ENCODE results near the gene RNF208. TPM values are rescaled to one million over a fixed set of nuclear protein-coding genes. Genes with fewer than 3 reads are reported as not detected.
"Not testable (repeated sequence)": the region's sequence is repeated elsewhere in the genome, so short reads cannot be mapped to it uniquely, and the experiment has no call there.

Gene RNF208
- total RNA-seq, 3 donors from 2014 or later = 1.5 to 2.9 (median 1.8) TPM

GRCh38 chr9:137240841-137241489 lies 18.9 kb upstream of the RNF208 start, which contains the start of gene TUBB4B:
TUBB4B (plus strand) TSS chr9:137241287; CDS start chr9:137241361, 74 bp downstream.
- Histone ChIP-seq H3K4me3 (peak within 1 kb of the TSS; percentile 71 to 98 (median 76)), H3K27me3 (peaks cover 0 to under 1% of the 10 kb centered on the region in 2 donors), H3K9me3 (no peaks in the 10 kb centered on the region), H3K4me1 (peaks cover 5 to 26% of the 10 kb centered on the region in 2 donors), H3K36me3 (no peaks in the 10 kb centered on the region), H3K27ac (peak within 1 kb of the TSS; percentile 91 to 99)
- peak; percentile 99 to 100 for DNase-seq (ENCODE audit: low spot score in 2 of 2)
- intact Hi-C loops (cut with DNase I; ENCODE audit: low total_unique reads) = no loop called here
- peak; percentile 3 to 31 (median 10) for TF ChIP-seq CTCF (IDR thresholded peaks at IDR 0.05)
- peak; percentile 100 for TF ChIP-seq POLR2AphosphoS5 (IDR thresholded peaks at IDR 0.05)
- TF ChIP-seq POLR2A (IDR thresholded peaks at IDR 0.05) = peak; percentile 99

DNA sequence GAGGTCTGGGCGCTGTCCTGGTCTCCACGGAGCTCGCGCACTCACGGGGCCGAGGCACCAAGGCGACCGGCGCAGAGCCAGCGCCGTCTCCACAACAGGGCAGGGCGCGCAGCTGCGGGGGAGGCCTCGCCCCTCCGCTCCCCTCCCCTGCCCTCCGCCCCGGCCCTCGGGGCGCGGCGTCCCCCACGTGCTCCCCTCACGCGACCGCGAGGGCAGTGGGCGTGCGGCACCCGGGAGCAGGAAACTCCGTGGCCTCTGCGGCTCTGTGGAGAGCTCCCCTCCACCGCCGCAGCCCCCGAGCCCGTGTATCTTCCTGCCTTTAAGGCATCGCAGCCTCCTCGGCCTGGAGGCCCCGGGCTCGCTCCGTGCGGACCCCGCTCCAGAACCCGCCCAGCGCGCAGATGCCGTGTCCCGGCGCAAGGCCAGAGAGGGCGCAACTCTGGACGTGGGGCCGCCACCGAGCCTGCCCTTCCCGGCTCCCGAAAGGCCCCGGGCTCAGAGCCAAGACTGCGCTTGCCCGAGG lies 18.3 kb upstream of the RNF208 start:
- DNase-seq (ENCODE audit: low spot score in 2 of 2) = peak; percentile 72 to 79
- intact Hi-C loops (cut with DNase I; ENCODE audit: low total_unique reads) = no loop called here
- peaks cover 5 to 28% of the 10 kb centered on the region in 2 donors for H3K4me1 ChIP-seq
- no peaks in the 10 kb centered on the region for H3K36me3 ChIP-seq
- H3K9me3 ChIP-seq = no peaks in the 10 kb centered on the region
- peak overlapping the region; percentile 65 to 98 (median 71) for H3K4me3 ChIP-seq
- H3K27ac ChIP-seq = peak overlapping the region; percentile 91 to 97
- TF ChIP-seq CTCF (IDR thresholded peaks at IDR 0.05) = no peak
- peak; percentile 20 to 75 (median 44) for TF ChIP-seq POLR2AphosphoS5 (IDR thresholded peaks at IDR 0.05)
- peak; percentile 34 for TF ChIP-seq POLR2A (IDR thresholded peaks at IDR 0.05)
- H3K27me3 ChIP-seq = peaks cover 2 to 6% of the 10 kb centered on the region in 2 donors

DNA sequence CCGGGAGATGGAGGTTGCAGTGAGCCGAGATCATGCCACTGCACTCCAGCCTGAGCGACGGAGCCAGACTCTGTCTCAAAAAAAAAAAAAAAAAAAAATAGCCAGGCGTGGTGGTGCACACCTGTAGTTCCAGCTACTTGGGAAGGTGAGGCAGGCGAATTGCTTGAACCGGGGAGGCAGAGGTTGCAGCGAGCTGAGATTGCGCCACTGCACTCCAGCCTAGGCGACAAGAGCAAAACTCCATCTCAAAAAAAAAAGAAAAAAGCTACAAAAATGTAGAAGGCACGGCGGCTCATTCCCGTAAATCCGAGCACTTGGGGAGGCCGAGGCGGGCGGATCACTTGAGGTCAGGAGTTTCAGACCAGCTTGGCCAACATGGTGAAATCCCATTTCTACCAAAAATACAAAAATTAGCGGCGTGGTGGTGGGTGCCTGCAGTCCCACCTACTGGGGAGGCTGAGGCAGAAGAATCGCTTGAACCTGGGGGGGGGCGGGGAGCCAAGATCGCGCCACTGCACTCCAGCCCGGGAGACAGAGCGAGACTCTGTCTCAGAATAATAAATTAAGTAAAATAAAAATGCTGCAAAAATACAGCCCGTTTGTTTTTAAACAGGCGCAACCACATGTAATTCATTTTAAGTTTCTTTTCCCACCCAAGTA lies 17.6 kb upstream of the RNF208 start:
- intact Hi-C loops (cut with DNase I; ENCODE audit: low total_unique reads) = loop anchor here (10.0 kb wide), 1 partner anchor 125 kb away; the partner anchor contains the start of gene DPP7
- peak overlapping the region; percentile 91 to 97 for H3K27ac ChIP-seq
- peaks cover 6 to 13% of the 10 kb centered on the region in 2 donors for H3K27me3 ChIP-seq
- not testable (repeated sequence) for H3K9me3 ChIP-seq; DNase-seq (ENCODE audit: low spot score in 2 of 2); H3K36me3 ChIP-seq
- H3K4me1 ChIP-seq = peaks cover 5 to 28% of the 10 kb centered on the region in 2 donors
- H3K4me3 ChIP-seq = peak overlapping the region; percentile 65 to 98 (median 71)

DNA sequence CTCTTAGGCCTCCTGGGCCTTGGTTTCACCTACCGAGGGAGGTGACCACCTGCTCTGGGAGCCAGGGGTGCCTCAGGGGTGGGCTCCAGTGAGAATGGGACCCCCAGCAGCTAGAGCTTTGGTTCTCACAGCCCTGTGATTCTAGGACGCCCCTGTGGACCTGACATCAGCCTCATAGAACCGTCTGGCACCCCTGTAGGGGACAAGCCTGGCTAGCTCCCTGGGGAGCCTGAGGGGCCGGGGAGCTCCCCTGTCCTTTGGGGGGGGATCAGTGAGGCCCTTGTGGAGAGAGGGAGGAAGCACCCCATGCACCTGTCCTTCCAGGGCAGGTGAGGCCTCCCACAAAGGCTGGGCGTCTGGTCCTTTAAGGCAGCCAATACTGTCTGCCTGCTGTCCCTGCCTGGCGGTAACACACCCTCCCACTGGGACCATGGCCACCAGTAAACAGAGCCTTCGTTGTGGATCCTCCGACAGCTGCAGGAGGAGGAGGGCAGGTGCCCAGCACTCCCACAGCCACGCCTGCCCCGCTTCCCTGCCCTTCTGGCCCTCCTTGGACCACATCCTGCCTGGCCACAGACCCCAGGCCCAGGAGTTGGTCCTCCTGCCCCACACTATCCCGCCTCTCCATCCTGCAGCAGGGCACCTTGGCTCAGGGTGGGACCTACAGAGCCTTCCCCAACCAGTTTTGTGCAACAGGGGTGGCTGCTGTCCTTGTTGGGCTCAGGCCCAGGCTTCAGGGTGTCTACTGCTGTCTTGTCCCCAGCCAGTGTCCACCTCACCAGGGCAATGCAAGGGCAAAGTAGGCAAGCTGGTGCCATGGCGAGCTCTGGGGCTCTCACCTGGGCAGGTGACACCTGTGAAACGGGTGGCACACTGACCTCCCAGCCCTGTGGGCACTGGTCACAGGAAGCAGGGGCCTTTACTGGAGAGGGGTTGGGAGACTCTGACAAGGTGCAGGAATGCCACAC lies 16.0 kb upstream of the RNF208 start:
- peaks cover 18 to 30% of the 10 kb centered on the region in 2 donors for H3K27me3 ChIP-seq
- H3K4me1 ChIP-seq = peaks cover 5 to 28% of the 10 kb centered on the region in 2 donors
- no peaks in the 10 kb centered on the region for H3K36me3 ChIP-seq
- H3K9me3 ChIP-seq = no peaks in the 10 kb centered on the region
- DNase-seq (ENCODE audit: low spot score in 2 of 2) = peak; percentile 50 to 80
- H3K4me3 ChIP-seq = no peak overlapping the region
- peak overlapping the region; percentile 80 for H3K27ac ChIP-seq
- no peak for TF ChIP-seq POLR2A (IDR thresholded peaks at IDR 0.05)
- TF ChIP-seq CTCF (IDR thresholded peaks at IDR 0.05) = no peak
- TF ChIP-seq POLR2AphosphoS5 (IDR thresholded peaks at IDR 0.05) = no peak
- intact Hi-C loops (cut with DNase I; ENCODE audit: low total_unique reads) = loop anchor here (10.0 kb wide), 1 partner anchor 123 kb away; the partner anchor contains the start of gene DPP7

DNA sequence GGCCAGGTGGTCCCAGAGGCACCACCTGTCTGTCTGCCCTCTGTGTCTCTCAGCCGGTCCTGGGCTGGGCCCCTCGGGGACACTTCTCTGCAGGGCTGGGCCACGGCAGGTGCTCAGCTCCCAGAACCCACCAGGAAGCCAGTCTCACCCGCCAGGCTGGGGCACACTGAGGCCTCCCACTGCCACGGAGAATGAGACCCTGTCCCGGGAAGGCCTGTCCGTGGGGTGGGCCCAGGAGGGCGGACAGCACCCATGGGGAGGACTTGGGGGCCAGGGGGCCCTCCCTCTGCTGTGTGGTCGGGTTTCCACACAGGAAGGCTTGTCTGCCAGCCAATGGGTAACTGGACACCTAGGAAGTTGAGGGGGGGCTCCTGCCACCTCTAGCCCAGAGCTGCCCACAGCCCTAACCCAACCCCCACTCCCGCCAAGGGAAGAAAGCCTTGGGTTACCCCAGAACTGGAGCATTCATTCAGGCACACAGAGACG lies 14.9 kb upstream of the RNF208 start:
- no peaks in the 10 kb centered on the region for H3K9me3 ChIP-seq
- peaks cover 23 to 40% of the 10 kb centered on the region in 2 donors for H3K27me3 ChIP-seq
- H3K4me3 ChIP-seq = peak overlapping the region in 2 of 3 donors; percentile 11 to 46
- DNase-seq (ENCODE audit: low spot score in 2 of 2) = no peak
- no peaks in the 10 kb centered on the region for H3K36me3 ChIP-seq
- TF ChIP-seq CTCF (IDR thresholded peaks at IDR 0.05) = no peak
- TF ChIP-seq POLR2A (IDR thresholded peaks at IDR 0.05) = no peak
- no peak for TF ChIP-seq POLR2AphosphoS5 (IDR thresholded peaks at IDR 0.05)
- peaks cover 0 to 21% of the 10 kb centered on the region in 2 donors for H3K4me1 ChIP-seq
- peak overlapping the region; percentile 80 for H3K27ac ChIP-seq
- intact Hi-C loops (cut with DNase I; ENCODE audit: low total_unique reads) = loop anchor here (10.0 kb wide), 1 partner anchor 122 kb away; the partner anchor contains the start of gene DPP7

All from breast epithelium (tissue), 4 donors.